Measurements from ENCODE around the gene SCYGR3. TPM values are rescaled to one million over a fixed set of nuclear protein-coding genes. Genes with fewer than 3 reads are reported as not detected.
"Not testable (repeated sequence)": the region's sequence is repeated elsewhere in the genome, so short reads cannot be mapped to it uniquely, and the experiment has no call there.

Gene SCYGR3
- total RNA-seq, 1 experiment from 2014 or later = not detected

DNA sequence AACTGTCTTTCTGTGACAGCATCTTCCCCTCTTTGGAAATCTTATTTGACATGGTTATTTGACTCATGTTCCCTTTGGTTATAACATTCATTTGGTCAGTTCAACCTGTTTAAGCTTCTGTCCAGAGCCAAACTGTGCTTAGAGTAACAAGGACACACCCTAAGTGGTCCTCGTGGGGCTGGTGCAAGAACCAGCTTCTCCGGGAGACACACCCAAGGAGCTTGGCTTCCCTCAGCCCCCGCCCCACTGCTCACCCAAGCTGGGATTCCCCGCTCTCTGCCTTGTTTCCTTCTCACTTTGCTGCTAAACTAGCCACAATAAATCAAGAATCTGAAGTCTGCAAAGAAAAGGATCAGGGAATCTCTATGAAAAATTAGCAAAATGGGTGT is 1.4 kb downstream of the SCYGR3 start:
- no peak for DNase-seq (ENCODE audit: low read depth)

DNA sequence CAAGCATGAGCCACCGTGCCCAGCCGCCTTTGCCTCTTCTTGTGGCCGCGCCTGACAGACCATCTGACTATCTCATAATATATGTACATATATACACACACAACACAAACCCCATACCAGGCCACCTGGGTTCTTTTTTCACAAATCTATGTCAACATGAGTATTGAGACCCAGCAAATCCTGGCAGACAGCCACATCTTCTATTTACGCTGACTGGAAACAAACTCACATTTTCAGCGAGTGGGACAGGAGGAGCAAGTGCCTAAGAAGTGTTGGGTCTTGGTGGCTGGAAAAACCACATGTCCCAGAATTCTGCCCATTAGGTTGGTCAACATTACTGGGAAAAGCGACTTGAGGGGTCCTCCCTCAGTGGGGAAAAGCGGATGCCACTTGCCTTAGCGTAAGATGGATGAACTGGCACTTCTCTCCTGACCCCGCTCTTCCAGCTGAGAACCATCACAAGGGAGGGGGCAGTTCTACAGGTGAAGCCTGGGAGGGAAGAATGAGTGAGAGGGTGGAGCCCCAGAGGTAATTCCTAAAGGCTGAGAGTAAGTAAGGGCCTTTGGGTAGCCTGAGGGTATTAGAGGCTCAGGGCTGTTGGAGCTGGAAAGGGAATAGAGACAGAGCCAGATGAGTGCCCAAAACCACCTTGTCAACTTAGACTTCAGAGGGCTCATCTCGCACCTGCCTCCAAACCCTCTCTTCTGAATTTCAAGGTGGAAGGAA is 1.9 kb downstream of the SCYGR3 start:
- no peak for DNase-seq (ENCODE audit: low read depth)

DNA sequence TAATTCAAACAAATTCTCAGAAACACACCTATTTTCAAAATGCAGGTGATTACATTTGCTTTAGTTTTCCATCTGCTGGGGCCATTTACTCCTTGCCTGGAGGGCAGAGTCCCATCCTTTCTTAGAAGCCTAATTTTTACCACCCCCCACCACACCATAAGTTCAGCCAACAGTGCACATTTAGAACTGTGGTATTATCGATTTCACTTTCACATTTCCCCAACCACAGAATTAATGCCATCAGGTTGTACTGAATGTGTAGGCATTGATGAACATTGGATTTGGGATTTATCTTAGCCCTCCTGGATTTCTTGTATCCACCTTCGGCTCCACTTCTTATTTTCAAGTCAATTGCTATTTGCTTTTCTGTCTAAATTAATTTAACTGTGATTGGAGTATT is 4.5 kb downstream of the SCYGR3 start:
- DNase-seq (ENCODE audit: low read depth) = no peak

DNA sequence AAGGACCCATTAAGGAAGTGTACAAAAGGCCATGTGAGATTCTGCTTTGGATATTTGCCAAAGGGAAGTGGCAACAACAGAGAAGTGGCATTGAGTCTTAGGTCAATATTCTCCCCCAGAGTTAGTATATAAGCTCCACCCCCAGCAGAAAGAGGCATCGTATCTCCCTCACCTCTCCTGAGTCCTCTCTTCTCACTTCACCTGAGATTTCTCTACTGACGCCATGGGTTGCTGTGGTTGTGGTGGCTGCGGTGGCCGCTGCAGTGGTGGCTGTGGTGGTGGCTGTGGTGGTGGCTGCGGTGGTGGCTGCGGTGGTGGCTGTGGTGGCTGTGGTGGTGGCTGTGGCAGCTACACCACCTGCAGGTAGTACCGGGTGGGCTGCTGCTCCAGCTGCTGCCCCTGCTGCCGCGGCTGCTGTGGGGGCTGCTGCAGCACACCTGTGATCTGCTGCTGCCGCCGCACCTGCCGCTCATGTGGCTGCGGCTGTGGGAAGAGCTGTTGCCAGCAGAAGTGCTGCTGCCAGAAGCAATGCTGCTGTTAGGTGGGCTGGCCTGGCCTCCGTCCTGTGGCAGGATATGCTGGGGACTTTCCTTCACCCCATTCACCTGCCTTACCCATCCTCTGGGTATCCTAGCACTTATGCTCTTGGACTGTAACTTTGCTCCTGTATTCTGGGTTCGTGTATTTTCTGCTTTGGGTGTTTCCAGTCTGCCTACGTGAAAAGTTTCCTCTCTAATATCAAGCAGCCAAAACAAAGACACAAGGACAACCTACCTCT is 5.9 kb downstream of the SCYGR3 start:
- no peak for DNase-seq (ENCODE audit: low read depth)

DNA sequence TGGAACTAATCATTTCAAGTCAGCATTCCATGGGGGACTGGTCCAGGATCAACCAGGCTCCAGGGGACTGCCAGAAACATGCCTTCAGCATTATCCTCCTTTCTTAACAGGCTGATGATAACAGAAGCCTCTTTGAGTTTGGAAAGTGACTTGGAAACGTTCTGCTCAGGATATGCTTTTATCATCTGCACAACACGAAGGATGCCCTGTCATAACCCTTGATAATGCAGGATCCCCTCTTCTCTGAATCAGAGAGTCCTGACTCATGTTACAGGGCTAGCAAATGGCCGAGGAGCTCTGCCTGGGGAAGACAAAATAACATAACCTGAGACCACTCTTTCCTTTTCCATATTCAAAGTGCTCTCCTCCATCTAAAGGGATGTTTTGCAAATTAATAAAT is 6.7 kb downstream of the SCYGR3 start:
- no peak for DNase-seq (ENCODE audit: low read depth)

DNA sequence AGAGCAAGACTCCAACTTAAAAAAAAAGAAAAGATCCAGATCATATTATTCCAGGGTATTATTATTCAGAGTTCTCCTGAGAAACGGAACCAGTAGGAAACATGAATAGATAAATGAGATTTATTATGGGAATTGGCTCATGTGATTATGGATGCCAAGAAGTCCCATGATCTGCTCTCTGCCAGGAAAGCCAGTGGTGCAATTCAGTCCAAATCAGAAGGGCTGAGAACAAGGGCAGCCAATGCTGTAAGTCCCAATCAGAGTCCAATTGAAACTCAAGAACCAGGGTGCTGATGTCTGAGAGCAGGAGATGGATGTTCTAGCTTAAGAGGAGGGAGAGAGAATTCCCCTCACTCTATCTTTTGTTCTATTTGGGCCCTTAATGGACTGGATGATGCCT is 8.2 kb downstream of the SCYGR3 start:
- DNase-seq (ENCODE audit: low read depth) = no peak

DNA sequence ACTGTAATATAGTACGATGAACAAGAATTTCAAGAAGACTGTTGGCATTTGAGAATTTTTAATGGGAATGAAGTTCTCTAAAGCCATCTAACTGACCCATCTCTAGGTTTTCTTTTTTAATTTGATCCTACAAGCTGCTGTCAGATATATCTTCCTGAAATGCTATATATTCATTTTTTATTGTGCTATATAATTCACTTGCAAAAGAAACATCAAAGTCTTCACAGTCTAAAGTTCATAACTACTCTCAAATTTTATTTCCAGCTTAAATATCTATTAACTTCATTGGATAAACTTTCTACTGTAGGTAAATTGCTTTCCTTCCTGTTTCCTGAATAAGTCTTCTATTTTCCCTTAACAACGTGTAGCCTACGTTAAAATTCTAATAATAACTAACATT is 12.3 kb downstream of the SCYGR3 start:
- no peak for DNase-seq (ENCODE audit: low read depth)

DNA sequence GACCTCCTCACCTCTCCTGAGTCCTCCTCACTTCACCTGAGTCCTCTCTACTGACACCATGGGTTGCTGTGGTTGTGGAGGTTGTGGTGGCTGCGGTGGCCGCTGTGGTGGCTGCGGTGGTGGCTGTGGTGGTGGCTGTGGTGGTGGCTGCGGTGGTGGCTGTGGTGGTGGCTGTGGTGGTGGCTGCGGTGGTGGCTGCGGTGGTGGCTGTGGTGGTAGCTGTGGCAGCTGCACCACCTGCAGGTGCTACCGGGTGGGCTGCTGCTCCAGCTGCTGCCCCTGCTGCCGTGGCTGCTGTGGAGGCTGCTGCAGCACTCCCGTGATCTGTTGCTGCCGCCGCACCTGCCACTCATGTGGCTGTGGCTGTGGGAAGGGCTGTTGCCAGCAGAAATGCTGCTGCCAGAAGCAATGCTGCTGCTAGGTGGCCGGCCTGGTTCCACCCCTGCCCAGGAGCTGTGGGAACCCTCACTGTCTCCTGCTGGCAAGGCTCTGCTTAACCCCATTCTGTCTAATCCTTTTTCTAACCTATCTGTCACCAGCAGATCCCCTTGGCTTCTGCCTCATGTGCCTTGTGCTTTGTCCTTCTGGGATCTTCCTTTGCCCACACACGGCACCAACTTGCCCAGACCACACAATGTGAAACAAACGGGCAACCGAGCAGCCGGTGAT is 15.7 kb downstream of the SCYGR3 start, which contains the start of gene SCYGR2:
Gene SCYGR2, plus strand, starts transcription at position 59 of the 669 bp plus-strand sequence. Its CDS starts 0 bp downstream, at position 59.
- DNase-seq (ENCODE audit: low read depth) = not testable (repeated sequence)

DNA sequence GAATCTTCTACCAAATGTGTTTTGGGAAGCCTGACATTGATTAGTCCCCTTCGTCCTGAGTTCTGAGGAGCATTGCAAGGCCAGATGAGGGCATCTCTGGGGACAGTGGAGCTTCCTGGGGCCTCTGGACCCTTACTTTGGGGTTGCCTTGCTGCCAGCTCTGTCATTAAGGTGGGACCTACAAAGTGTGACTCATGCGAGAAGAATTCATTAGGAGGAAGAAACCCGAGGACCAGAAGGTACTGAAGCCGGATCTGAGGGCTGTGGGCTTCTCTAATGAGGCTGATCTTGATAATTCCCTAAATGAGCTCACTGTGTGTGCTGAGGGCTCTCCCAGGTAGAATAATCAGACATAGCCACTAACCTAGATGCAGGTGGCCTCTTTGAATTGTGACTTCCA is 16.6 kb downstream of the SCYGR3 start:
- DNase-seq (ENCODE audit: low read depth) = peak; percentile 11

DNA sequence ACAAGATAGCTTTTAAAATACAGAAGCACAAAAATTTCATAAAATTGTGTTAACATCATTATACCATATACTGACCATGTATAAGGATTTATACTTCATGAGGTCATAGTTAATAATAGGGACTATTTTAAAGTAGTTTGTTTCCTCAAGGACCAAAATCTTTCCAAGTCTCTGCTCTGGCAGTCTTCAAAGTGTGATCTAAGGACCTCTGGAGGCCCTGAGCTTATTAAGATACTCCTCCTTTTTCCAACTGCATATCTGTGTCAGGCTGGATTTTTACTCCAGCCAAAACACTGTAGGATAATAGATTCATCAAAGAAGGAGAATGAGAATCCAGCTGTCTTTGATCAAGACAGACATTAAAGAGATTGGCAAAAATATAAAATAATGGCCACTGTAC is 17.6 kb downstream of the SCYGR3 start:
- no peak for DNase-seq (ENCODE audit: low read depth)

DNA sequence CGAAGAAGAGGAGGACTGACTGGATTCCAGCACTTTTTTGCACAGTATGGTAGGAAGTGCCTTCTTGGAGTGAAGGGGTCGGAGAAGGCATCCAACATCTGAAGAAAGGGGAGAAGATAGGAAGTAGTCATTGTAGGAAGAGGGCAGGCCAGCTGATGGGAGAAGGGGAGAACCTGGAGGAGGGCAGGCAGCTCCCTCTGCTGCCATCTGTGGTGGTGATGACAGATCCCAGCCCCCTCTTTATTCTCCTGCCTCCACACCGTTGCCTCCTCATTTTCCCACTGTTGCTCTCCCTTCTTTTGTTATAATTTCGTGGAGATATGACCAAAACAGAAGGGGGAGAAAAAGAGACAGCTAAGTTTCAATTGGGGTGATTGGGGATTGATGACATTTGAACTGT is 18.8 kb downstream of the SCYGR3 start:
- DNase-seq (ENCODE audit: low read depth) = no peak

DNA sequence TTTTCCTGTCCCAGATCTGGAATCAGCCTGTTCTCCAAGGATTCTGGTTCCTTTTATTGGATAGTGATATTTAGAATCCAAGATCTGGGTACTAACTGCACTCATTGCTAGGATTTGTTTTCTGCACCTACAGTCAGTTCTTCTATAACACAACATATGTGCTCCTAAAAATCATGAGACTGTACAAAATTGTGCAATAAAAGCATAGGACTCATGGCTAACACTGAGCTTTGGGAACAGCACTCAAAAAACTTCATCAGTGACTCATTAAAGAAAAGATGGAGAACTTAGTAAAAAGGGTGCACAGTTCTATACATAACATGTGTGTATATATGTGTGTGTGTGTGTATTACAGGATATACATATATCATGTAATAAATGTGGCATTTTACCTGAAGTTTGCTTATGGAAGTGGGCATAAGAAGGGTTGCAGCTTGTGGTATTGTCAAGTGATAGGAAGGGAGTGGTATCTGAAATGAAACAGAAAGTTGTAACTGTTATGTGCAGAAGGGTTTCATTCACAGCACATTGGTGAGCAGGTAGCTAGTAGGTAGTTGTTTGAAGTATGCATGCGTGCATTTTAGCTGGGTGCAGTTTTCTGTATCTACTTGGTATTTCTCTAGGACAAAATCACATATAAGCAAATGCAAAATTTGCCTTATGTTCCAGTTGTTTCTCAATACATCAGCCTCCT is 21.8 kb downstream of the SCYGR3 start:
- no peak for DNase-seq (ENCODE audit: low read depth)

DNA sequence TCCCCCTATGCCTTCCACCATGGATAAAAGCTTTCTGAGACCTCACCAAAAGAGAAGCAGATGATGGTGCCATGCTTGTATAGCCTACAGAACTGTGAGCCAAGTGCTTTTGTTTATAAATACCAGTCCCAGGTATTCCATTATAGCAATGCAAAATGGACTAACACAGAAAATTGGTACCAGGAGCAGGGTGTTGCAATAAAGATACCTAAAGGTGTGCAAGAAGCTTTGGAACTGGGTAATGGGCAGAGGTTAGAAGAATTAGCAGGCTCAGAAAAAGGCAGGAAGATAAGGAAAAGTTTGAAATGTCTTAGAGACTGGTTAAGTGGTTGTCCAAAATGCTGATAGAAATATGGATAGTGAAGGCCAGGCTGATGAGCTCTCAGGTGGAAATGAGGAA is 32.3 kb downstream of the SCYGR3 start:
- no peak for DNase-seq (ENCODE audit: low read depth)

DNA sequence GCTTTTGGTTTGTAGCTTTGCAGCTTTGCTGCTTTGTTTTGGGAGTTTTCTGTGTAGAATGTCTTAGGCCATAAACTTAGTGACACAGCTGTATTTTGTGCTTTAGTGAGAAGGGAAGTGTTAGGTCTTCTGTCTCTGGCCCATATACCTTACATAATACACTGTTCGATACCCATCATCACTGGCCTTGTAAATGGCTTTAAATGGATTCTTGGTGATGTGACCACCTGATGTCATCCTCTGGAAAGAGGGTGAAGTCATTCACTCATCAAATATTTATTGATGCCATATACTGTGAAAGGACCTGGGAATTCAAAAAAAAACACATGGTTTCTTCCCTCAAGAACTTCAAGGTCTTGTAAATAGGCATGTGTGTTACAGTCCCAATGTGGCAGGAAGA is 34.8 kb downstream of the SCYGR3 start:
- DNase-seq (ENCODE audit: low read depth) = no peak

DNA sequence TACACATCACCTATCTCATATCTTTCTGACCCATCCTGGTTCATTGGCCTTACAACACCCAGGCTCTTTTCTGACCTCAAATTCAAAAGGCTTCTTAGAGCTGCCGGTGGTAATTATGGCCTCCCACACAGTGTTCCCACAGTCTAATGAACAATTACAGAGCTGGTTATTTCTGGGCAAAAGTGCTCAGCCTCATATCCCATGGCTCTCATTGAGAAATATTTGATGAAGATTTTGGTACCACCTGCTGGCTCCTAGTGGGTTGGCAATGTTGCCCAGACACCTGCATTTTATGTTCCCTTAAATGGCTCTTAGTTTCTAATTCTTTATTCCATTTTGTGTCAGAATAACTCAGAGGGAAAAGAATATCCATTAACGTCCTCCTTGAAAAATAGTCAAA is 36.0 kb downstream of the SCYGR3 start:
- peak; percentile 5 for DNase-seq (ENCODE audit: low read depth)

DNA sequence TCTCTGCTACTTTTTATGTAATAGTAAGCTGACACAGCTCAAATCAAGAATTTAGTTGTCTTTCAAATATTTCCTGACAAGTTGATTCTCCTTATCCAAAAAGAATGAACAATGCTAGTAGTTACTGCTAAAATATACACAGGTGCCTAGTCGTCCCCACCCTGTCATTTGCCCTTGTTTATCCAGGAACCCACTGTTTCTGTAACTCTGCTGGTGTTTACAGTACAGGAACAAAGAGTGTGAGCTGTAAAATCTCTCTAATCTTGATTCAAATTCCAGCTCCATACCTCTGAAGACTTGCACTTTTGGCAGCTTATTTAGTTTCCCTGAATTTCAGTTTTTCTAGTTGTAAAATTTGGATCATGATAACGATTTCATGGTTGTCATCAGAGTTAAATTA is 37.1 kb downstream of the SCYGR3 start:
- no peak for DNase-seq (ENCODE audit: low read depth)

DNA sequence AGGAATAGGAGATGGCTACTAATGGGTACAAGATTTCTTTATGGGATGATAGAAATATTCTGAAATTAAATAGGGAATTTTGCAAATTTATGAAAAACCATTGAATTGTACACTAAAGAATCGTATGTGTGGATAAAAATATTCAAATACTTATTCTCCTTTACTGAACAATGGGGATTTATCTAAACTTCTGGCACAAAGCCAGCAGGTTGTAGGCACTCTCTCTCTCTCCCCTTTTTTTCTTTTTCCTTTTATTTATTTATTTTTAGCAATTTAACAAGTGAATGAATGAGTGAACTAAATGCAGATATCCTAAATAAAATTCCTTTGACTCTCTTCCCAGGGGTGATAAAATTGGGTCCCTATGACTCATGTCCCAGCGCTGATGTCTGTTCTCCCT is 37.8 kb downstream of the SCYGR3 start:
- no peak for DNase-seq (ENCODE audit: low read depth)

DNA sequence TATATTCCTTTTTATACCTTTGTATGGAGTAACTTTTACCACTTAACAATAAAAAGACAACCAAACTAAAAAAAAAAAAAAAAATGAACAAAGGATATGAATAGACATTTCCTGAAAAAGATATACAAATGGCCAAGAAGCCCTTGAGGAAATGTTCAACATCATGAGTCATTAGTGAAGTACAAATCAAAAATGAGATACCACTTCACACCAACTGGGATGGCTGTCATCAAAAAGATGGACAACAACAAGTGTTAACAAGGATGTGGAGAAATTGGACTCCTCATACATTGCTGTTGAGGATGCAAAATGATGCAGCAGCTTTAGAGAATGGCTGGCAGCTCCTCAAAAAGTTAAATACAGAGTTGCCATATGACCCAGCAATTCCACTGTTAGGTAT is 38.5 kb downstream of the SCYGR3 start:
- DNase-seq (ENCODE audit: low read depth) = no peak

DNA sequence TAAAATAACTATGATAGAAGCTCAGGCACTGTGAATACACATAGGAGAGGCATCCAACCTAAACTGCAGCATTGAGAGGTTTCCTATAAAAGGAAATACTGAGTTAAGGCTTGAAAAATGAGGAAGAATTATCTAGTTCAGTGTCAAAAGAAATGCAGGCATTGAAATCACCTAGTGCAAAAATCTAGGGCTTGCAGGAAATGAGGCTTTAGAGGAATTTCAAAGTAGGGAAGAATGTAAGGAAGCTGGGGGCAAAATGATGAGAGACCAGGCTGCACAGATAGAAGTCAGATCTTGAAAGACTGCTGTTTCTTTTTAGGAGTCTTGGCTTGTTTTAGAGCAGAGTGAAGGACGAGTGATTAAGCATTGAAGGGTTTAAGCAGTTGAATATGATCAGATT is 44.0 kb downstream of the SCYGR3 start:
- DNase-seq (ENCODE audit: low read depth) = no peak

DNA sequence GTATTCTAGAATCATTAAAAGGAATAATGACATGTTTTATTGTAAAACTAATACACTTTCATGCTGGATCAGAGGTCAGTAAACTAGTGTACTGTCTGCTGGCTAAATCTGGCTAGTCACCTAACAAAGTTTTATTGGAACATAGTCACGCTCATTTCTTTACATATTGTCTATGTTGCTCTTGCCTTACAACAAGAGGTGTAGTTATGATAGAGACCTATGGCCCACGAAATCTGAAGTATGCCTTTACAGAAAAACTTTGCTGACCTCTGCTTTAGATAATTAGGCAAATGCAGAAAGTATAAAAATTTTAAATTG is 45.8 kb downstream of the SCYGR3 start:
- no peak for DNase-seq (ENCODE audit: low read depth)

DNA sequence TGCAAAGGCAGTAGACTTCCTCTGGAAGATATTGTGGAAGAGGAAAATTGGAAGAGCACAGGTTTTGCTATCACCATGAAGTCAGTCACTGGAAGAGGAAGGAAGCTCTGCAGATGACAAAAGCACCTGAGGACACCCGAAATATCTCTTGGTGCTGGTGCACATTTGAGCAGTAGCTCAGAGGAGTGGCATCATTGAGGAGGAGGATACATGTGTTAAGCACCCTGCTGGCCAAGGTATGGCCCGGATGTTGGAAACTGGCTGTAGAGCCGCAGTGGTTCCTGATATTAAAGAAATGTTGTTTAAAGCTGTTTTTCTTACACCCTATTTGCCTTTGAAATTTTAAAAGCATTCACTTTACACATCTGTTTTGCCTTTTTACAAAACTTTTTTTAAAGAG is 48.6 kb downstream of the SCYGR3 start:
- DNase-seq (ENCODE audit: low read depth) = no peak

DNA sequence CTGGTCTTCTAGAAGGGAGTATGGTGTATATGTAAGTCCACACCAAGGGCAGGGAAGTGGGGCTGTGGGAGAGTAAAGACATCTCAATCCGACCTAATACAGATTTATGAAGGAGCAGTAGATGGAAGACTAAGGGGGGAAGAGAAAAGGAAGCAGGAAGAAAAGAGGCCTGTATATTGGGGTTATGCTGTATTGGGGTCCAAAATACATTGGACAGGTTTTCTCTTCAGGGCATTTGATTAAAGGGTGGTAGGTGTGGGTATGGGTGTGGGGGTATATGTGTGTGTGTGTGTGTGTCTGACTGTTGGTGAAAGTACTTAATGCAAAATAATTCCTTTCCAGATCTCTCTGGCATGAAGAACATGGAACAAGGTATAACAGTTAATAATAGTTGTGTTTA is 49.6 kb downstream of the SCYGR3 start:
- no peak for DNase-seq (ENCODE audit: low read depth)

Measured in RPMI7951 (cell line).